Ascending aorta (tissue), 2 donors: ENCODE results near the gene DOCK2. TPM values are rescaled to one million over a fixed set of nuclear protein-coding genes. Genes with fewer than 3 reads are reported as not detected.

Experiments used
- DNase-seq, 2 donors: peaks; one replicate each; pipeline ENCODE4 v3.0.0-alpha.2; 2019; ENCODE audit warnings: low spot score in 2 of 2
- H3K27ac ChIP-seq, 2 donors: fragments of 200-600 bp; sonication (generic); one replicate each; pipeline ENCODE4 v1.5.1; 2016 to 2017; ENCODE audit warnings: mild to moderate bottlenecking in 1 of 2
- H3K27me3 ChIP-seq: fragments of 200-600 bp; sonication (generic); one replicate; pipeline ENCODE4 v1.5.1; 2017
- H3K36me3 ChIP-seq, 2 donors: fragments of 200-600 bp; sonication (generic); one replicate each; pipeline ENCODE4 v1.5.1; 2016
- H3K4me1 ChIP-seq, 2 donors: fragments of 200-600 bp; sonication (generic); one replicate each; pipeline ENCODE4 v1.5.1; 2016 to 2017; ENCODE audit warnings: mild to moderate bottlenecking in 1 of 2
- H3K4me3 ChIP-seq, 2 donors: fragments of 200-600 bp; sonication (generic); one replicate each; pipeline ENCODE4 v1.5.1; 2016 to 2017; ENCODE audit warnings: mild to moderate bottlenecking in 1 of 2
- H3K9me3 ChIP-seq, 2 donors: fragments of 200-600 bp; sonication (generic); one replicate each; pipeline ENCODE4 v1.5.1; 2016
- intact Hi-C: fragments of 100-400 bp; cut with DNase I; formaldehyde crosslinking; loops from one replicate; pipeline ENCODE4 v1.15.1; 2023
- total RNA-seq: library from RNA; depleted of rRNA; stranded (reverse); fragments of >200 nt; gene quantifications from one replicate; pipeline ENCODE4 v1.1.0, GENCODE V29; 2016
- TF ChIP-seq, protein P1 (sequence below), 3 experiments: fragments of 200-600 bp in 2 of 3; fragments of 450-650 bp in 1 of 3; sonication (generic) in 2 of 3; IDR thresholded peaks; one replicate each; pipeline ENCODE4 v1.5.1; 2016 to 2019; ENCODE audit warnings: antibody characterized with exemption in 3 of 3, mild to moderate bottlenecking in 1 of 3, moderate library complexity in 1 of 3

Gene DOCK2
- total RNA-seq, 1 donor from 2014 or later: 33.1 TPM

DNA sequence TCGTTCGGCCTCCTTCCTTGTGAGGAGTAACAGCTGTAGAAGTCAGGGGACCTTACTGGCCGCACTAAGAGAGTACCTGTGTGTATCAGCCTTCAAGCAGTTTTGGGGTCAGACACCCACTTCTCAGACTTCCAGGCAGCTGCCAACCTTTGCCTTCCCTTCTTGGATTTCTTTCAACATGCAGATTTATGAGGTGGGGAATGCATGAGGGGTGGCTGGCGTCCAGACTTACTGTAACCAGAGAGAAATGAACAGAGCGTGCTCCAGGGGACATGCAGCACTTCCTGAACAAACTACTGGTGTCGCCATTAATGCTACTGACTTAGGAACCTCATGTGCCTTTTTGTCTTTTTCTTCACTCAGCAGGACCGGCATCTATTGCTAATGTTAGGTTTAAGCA is 296.5 kb downstream of the DOCK2 start:
- H3K4me3 ChIP-seq: no peak overlapping the region
- no peaks in the 10 kb centered on the region for H3K27me3 ChIP-seq
- TF ChIP-seq, protein P1, sequence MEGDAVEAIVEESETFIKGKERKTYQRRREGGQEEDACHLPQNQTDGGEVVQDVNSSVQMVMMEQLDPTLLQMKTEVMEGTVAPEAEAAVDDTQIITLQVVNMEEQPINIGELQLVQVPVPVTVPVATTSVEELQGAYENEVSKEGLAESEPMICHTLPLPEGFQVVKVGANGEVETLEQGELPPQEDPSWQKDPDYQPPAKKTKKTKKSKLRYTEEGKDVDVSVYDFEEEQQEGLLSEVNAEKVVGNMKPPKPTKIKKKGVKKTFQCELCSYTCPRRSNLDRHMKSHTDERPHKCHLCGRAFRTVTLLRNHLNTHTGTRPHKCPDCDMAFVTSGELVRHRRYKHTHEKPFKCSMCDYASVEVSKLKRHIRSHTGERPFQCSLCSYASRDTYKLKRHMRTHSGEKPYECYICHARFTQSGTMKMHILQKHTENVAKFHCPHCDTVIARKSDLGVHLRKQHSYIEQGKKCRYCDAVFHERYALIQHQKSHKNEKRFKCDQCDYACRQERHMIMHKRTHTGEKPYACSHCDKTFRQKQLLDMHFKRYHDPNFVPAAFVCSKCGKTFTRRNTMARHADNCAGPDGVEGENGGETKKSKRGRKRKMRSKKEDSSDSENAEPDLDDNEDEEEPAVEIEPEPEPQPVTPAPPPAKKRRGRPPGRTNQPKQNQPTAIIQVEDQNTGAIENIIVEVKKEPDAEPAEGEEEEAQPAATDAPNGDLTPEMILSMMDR (IDR thresholded peaks at IDR 0.05): no peak

DNA sequence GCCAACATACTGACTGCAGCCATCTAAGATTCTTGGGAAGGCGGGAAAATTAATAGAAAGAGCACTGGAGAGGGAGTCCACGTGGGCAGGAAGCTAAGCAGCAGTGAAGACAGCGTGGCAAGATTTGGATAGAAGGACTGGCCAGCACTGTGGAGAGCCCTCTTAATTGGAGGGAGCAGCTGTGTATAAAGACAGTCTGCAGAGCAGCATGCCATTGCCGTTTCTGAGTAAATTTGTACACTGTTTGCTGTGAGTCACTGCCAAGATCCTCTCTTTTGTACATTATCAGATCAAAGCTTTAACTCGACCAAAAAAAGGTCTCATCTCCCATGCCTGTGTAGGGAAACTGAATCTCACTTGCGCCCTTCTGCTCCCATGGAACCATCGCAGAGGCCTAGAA is 297.9 kb downstream of the DOCK2 start:
- Histone ChIP-seq H3K4me3 (no peak overlapping the region), H3K9me3 (no peaks in the 10 kb centered on the region), H3K4me1 (no peaks in the 10 kb centered on the region), H3K27me3 (no peaks in the 10 kb centered on the region), H3K27ac (no peak overlapping the region), H3K36me3 (no peaks in the 10 kb centered on the region)
- no peak for DNase-seq
- intact Hi-C loops: no loop called here
- TF ChIP-seq, protein P1 (IDR thresholded peaks at IDR 0.05): no peak

More for the DNA sequence above, 296.5 kb downstream of the DOCK2 start:
- intact Hi-C loops: no loop called here
- Histone ChIP-seq H3K4me1 (no peaks in the 10 kb centered on the region), H3K27ac (no peak overlapping the region), H3K36me3 (no peaks in the 10 kb centered on the region), H3K9me3 (no peaks in the 10 kb centered on the region)
- DNase-seq: no peak

DNA sequence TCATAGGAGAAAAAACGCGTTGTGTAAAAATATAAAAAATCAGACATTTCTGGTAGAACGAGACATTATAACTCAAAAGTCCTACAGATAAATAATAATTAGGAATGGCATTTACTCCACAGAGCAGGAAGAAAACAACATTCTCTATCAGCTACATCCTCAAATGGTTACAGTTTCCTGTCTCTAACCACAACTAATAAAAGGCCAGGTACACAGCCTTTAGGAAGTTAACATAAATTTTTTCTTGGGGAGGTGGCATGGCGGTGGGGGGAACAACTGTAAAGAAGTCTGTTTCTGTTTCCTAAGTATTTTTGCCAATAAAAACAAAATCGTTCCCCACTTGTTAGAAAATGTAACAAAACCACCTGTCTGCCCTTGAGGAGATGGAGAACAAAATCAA is 298.7 kb downstream of the DOCK2 start:
- TF ChIP-seq, protein P1 (IDR thresholded peaks at IDR 0.05): no peak
- H3K36me3 ChIP-seq: no peaks in the 10 kb centered on the region
- intact Hi-C loops: no loop called here

DNA sequence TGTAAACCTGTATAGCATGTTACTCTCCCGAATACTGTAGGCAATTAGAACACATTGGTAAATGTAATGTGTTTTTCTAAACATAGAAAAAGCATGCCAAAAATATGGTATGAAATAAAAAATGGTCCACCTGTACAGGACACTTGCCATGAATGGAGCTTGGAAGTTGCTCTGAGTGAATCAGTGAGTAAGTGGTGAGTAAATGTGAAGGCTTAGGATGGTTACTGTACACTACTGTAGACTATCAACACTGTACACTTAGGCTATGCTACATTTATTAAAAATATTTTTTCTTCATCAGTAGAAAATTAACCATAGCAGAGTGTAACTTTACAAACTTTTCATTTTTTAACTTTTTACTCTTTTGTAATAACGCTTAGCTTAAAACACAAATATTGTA is 301.4 kb downstream of the DOCK2 start:
- H3K27ac ChIP-seq: no peak overlapping the region
- H3K4me3 ChIP-seq: no peak overlapping the region
- no peaks in the 10 kb centered on the region for H3K9me3 ChIP-seq
- intact Hi-C loops: no loop called here
- no peaks in the 10 kb centered on the region for H3K27me3 ChIP-seq
- TF ChIP-seq, protein P1 (IDR thresholded peaks at IDR 0.05): no peak
- H3K36me3 ChIP-seq: no peaks in the 10 kb centered on the region
- no peaks in the 10 kb centered on the region for H3K4me1 ChIP-seq
- no peak for DNase-seq

More for the DNA sequence above, 298.7 kb downstream of the DOCK2 start:
- H3K4me3 ChIP-seq: no peak overlapping the region
- H3K9me3 ChIP-seq: no peaks in the 10 kb centered on the region
- no peak overlapping the region for H3K27ac ChIP-seq
- H3K27me3 ChIP-seq: no peaks in the 10 kb centered on the region
- no peak for DNase-seq
- H3K4me1 ChIP-seq: no peaks in the 10 kb centered on the region

DNA sequence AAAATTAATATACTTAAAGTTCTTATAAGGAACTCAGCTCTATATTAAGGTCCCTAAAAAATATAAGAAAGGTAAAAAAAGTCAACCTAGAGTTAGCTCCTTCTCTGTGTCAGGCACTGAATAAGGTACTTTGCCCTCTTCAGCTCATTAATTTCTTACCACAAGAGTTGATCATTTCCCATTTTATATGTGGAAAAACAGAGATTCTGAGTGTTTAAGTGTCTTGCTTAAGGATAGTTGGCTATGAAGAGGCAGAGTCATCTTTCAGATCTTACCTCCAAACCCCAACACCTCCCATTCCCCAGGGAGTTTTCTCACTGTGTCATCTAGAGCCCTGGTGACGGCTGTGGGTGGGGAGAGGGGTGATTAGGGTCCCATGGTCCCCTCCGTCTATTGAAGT is 302.7 kb downstream of the DOCK2 start:
- no peaks in the 10 kb centered on the region for H3K36me3 ChIP-seq
- DNase-seq: no peak
- TF ChIP-seq, protein P1 (IDR thresholded peaks at IDR 0.05): no peak
- H3K27me3 ChIP-seq: no peaks in the 10 kb centered on the region
- intact Hi-C loops: no loop called here
- H3K4me1 ChIP-seq: no peaks in the 10 kb centered on the region
- no peaks in the 10 kb centered on the region for H3K9me3 ChIP-seq
- H3K27ac ChIP-seq: no peak overlapping the region
- H3K4me3 ChIP-seq: no peak overlapping the region

DNA sequence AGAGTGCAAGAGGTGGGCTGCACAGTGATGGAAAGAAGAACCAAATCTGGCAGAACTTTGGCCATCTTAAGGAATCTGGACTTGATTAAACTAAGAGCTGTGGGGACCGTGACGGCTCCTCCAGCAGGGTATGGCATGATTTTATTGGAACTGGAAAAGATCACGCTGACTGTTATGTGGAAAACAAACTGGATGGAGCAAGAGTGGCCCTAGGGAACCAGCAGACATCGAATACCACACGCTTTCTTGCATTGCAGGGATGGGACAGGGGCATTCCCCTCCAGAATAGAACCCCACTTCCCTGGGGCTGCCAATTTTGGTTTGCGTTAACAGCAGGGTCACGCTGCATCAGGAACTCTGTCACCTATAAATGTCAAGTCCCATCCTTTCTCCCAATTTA is 304.5 kb downstream of the DOCK2 start:
- no peak for DNase-seq
- no peaks in the 10 kb centered on the region for H3K36me3 ChIP-seq
- H3K4me1 ChIP-seq: no peaks in the 10 kb centered on the region
- no peaks in the 10 kb centered on the region for H3K27me3 ChIP-seq
- TF ChIP-seq, protein P1 (IDR thresholded peaks at IDR 0.05): no peak
- no peak overlapping the region for H3K27ac ChIP-seq
- no peaks in the 10 kb centered on the region for H3K9me3 ChIP-seq
- H3K4me3 ChIP-seq: no peak overlapping the region
- intact Hi-C loops: no loop called here
